HL-60 (cell line): ENCODE results near the gene FANCM.

ENCODE experiments used
- POLR2AphosphoS5 ChIP-seq: IDR thresholded peaks from 2 replicates; pipeline ENCODE4 v1.6.1; 2012; ENCODE audit warnings: low read depth
- REST ChIP-seq: IDR thresholded peaks from 2 replicates; pipeline ENCODE4 v1.6.1; 2012; ENCODE audit warnings: low read depth; ENCODE audit not compliant: insufficient replicate concordance
- SPI1 ChIP-seq: IDR thresholded peaks from 2 replicates; pipeline ENCODE4 v1.6.1; 2012; ENCODE audit warnings: low read depth, mild to moderate bottlenecking, borderline replicate concordance
- TF ChIP-seq, protein P1 (sequence below): IDR thresholded peaks from one replicate; pipeline ENCODE4 v1.5.1; 2011; ENCODE audit warnings: low read length, control low read depth, inconsistent platforms; ENCODE audit not compliant: insufficient read depth

DNA sequence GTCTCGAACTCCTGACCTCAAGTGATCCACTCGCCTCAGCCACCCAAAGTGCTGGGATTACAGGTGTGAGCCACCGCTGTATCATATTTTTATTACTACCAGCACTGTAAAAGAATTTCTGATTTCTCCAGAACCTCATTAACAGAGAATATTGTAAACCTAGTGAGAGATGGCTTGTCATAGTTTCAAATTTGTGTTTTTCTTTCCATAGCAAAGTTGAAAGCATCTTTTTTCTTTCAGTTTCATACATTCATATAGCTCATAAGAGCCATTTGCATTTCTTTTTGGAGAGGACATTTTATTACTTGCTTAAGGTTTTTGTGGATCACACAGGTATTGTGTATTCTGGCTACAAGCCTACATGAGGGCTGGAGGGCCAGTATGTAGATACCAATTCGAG lies 59.2 kb downstream of the FANCM start:
- TF ChIP-seq SPI1: no peak
- no peak for TF ChIP-seq REST
- TF ChIP-seq, protein P1, sequence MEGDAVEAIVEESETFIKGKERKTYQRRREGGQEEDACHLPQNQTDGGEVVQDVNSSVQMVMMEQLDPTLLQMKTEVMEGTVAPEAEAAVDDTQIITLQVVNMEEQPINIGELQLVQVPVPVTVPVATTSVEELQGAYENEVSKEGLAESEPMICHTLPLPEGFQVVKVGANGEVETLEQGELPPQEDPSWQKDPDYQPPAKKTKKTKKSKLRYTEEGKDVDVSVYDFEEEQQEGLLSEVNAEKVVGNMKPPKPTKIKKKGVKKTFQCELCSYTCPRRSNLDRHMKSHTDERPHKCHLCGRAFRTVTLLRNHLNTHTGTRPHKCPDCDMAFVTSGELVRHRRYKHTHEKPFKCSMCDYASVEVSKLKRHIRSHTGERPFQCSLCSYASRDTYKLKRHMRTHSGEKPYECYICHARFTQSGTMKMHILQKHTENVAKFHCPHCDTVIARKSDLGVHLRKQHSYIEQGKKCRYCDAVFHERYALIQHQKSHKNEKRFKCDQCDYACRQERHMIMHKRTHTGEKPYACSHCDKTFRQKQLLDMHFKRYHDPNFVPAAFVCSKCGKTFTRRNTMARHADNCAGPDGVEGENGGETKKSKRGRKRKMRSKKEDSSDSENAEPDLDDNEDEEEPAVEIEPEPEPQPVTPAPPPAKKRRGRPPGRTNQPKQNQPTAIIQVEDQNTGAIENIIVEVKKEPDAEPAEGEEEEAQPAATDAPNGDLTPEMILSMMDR: no peak
- no peak for TF ChIP-seq POLR2AphosphoS5
